HTERT RPE-1 (cell line): ENCODE measurements around the gene HERC3.

Experiments
- in situ Hi-C: fragments of 300-500 bp; cut with MboI; formaldehyde crosslinking; loops from 4 replicates; pipeline ENCODE4 v1.14.3; 2020; ENCODE audit warnings: low sequenced_read_pairs

The HERC3 gene

GRCh38 chr4:88713782-88714181, 121.5 kb downstream of the HERC3 start:
- in situ Hi-C loops: no loop called here

GRCh38 chr4:88718098-88718497, 125.8 kb downstream of the HERC3 start:
- in situ Hi-C loops: no loop called here

- in situ Hi-C loops: no loop called here
Measured at GRCh38 chr4:88719381-88719780, 127.1 kb downstream of the HERC3 start.

- in situ Hi-C loops: no loop called here
Measured at GRCh38 chr4:88720451-88721428, 128.5 kb downstream of the HERC3 start.

GRCh38 chr4:88722276-88722780, 130.0 kb downstream of the HERC3 start:
- in situ Hi-C loops: no loop called here

GRCh38 chr4:88722828-88723227, 130.5 kb downstream of the HERC3 start:
- in situ Hi-C loops: no loop called here

- in situ Hi-C loops: no loop called here
Measured at GRCh38 chr4:88724406-88724805, 132.1 kb downstream of the HERC3 start.

DNA sequence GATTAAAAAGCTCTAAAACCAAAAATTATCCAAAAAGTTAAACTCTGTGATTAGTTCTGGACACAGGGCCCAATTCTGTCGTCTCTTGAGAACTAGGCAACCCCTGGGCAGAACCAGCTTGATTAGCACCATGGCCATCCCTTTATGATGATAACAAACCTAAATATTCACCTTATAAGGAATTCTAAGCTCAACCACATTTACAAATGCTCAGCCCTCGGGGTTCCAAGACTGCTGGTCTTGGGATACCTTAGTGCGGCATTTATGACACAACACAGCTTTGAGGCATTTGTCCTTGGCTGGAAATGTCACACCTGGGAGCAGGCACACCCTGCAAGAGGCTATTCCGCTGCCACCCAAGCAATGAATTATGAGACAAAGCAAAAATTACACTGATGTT, 132.9 kb downstream of the HERC3 start:
- in situ Hi-C loops: no loop called here

GRCh38 chr4:88725986-88726385, 133.7 kb downstream of the HERC3 start:
- in situ Hi-C loops: no loop called here

- in situ Hi-C loops: no loop called here
Measured at GRCh38 chr4:88728146-88728545, 135.9 kb downstream of the HERC3 start.

- in situ Hi-C loops: no loop called here
Measured at GRCh38 chr4:88729146-88729760, 137.0 kb downstream of the HERC3 start.

DNA sequence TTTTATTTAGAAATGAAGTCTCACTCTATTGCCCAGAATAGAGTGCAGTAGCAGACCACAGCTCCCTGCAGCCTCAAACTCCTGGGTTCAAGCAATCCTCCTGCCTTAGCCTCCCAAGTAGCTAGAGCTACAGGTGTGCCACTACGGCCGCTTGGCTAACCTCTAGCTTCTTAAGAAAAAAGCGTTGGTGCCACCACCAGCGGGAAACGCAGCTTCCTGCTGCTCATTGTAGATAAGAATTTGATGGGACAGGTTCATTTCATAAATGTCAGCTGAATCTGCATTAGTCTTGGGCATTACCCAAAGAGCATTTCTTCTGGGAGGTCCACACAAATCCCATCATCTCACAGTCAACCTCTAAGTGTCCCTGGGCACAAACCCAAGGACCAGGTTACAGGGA, 138.5 kb downstream of the HERC3 start:
- in situ Hi-C loops: no loop called here

GRCh38 chr4:88731381-88731780, 139.1 kb downstream of the HERC3 start:
- in situ Hi-C loops: no loop called here

DNA sequence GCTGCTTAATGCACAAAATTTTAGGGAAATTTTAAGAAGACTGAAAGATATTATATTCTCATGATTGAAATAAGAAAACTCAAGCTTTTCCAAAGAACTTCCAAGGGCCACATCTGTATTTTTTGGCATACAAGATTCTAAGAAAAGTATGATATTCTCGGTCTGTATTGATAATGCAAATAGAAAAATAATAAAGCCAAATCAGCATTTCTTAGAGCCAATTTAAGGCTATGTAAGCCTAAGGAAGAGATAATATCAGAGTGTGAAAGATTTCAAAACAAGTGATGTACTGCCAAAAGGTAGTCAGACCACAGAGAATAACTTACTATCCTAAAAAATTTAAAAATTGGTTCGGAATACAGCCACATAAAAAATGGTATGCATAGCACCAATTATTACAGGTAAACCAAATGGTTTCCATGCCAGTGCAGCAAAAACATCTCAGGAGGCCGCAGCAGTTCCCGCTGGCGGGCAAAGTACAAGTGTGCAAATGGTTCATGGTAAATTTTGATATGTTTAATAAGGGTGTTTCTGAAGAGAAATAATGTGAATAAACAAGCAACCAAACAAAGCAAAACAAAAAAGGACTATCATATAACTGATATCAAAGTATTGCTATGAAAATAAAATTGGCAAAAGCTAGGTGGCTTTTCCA, 140.6 kb downstream of the HERC3 start:
- in situ Hi-C loops: no loop called here

GRCh38 chr4:88734403-88734949, 142.2 kb downstream of the HERC3 start:
- in situ Hi-C loops: no loop called here

DNA sequence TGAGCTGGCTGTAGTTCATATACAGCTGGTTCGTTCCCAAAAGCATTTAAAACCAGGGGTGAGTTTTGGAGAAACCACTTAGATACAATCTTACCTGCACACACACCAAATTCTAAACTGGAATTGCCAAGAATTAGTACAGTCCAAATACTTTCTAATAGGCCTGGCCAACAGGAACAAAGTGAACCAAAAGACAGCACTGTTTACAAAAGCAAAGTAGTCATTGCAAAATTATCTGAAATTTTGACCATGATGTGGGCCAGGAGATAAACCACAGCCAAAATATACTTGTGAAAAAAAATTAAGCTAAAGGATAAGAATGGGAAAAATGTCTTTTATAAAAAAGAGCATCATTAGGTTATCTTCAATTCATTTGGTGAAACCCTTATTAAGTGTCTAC, 143.3 kb downstream of the HERC3 start:
- in situ Hi-C loops: no loop called here

- in situ Hi-C loops: no loop called here
Measured at GRCh38 chr4:88736264-88736663, 144.0 kb downstream of the HERC3 start.

DNA sequence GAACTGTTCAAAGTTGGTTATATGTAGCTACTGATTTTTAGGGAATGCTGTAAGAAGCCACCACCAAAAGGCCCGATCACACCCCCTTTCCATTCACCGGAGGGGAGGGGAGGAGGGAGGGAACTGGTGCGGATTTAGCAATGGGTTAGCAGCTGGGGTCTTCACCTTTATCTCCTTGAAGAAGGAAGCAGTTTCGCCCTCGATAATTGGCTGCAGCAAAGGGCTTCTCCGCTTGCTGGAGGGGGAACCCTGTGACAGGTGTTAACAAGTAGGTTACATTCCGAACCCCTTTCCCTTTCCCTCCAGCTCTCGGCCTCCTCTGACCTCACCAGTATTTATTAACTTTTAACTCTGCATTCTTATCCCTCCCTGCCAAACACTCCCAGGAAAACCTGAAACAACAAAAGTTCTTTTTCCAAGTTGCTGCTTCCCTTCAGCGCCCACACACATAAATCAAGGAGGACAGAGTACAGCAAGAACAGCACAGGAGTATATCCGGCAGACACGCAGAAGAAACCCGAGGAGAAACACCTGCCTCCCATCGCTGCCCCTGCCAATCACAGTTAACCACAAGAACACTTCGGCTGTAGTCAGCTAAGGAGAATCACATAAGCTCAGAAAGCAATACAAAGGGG, 145.1 kb downstream of the HERC3 start:
- in situ Hi-C loops: no loop called here

DNA sequence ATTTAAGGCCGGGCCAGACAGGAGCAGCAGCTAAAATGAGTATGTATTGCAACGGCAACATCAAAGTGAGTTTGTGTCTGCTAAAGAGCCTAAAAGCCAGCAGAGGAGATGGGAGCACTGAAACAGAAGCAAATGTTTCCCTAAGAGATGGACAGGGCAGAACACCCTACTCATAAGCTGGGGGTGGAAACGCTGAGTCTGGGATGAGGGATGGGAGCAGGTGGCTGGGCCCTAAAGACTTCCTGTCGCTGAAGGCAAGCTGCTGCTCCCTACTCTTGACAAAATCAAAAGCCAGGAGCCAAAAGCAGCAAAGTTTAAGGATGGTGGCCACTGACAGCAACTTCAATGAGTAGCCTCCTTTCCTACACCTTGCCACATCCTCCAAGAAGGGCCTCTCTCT, 145.9 kb downstream of the HERC3 start:
- in situ Hi-C loops: no loop called here

DNA sequence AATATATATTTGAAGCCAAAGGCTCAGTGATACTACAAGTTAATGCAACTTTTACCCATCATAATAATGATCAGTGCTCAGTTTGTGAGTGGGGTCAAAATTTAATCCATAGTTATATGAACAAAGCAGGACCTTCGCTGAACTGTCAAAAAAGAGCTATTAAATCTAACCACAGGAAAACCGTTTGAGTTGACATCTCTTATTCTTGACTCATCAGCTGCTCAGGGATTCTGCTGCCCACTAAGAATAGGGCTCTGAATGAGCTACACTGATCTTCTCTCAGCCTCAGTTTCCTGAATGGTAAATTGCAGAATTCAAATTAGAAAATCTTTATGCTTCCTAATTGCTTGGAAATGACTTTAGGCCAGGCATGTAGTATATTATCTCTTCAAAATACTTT, 150.3 kb downstream of the HERC3 start:
- in situ Hi-C loops: no loop called here

DNA sequence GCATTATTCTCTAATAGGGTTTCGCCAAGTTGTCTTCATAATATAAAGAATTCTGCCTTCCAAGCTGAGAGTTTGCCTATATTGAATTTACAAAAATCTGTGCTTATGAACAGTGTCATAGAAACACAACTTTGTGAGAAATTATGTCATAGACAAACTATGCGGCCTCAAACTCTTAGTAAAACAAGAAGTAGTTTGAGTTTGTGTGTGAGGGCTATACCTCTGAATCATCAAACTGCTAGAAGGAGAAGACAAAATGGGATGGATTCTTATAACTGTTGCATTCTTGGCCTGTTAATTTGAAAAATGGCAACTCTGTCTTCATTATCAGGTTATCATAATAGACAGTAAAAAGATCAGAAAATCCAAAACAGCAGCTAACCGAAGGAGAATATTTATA, 151.4 kb downstream of the HERC3 start:
- in situ Hi-C loops: no loop called here
